Measurements from ENCODE around the gene RTN4.

RTN4 gene

DNA sequence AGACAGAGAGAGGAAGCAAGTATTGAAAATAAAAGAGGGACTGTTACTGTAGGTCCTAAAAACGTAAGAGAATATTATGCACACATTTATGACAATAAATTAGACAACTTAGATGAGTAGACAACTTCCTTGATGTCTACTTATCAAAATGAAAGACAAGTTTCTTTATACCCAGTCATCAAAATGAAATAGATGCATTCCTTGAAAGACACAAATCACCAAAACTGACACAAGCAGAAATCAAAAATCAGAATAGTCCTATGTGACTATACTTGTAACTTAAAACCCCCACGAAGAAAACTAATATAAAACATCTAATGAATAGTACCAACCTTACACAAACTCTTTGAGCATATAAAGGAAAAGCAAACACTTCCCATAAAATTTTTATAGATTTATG lies 14.5 kb downstream of the RTN4 start:
- no peak for DNase-seq

DNA sequence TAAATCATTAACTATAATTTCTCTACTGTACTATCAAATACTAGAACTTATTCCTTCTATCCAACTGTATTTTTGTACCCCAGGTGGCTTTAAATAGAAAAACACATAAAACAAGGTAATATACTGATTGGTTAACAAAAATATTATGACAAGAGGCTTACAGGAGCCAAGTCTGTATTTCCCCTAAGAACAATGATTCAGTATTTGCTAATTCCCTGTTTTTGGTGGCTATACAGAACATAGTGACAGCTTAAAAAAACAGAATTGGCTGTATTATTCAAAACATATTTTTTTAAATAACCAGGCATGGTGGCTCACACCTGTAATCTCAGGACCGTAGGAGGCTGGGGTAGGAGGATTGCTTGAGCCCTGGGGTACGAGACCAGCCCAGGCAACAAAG lies 16.3 kb downstream of the RTN4 start:
- no peak for DNase-seq

DNA sequence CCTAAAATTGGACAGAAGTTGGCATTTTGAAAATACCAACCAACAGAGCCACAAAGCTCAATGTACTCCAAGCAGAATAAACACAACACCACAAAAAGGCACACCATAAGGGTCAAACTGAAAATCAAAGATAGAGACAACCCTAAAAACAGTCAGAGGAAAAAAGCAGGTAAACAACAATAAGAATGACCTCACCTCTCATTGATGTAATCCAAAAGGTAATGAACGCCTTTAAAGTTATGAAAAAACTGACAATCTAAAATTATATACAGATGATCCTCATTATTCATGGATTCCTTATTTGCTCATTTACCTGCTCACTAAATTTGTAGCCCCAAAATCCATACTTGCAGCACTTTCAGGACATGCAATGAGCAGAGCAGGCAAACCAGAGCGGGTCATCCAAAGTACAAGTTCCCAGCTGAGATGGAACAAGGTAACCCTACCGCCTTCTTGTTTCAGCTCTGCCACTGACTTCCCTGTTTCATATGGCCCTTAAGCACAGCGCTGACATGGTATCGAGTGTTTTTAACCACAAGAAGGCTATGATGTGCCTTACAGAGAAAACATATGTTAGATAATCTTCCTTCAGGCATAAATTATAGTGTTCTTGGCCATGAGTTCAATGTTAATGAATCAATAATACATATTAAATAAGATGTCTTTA lies 17.0 kb downstream of the RTN4 start:
- DNase-seq = peak; percentile 15 to 29

DNA sequence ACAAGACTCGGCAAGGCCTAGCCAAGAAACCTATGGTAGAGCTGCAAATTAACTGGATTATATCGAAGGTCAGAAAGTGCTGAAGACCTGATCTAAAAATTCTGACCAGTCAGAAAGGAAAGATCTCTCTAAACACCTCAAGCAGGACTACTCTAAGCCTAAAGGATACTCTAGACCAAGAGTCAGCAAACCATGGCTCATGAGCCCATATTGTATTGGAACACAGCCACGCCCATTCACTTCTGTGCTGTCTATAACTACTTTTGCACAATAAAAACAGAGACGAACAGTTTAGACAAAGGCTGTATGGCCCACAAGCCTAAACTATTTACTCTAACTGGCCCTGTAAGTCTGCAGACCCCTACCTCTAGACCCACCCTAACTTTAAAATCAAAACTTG lies 18.7 kb downstream of the RTN4 start:
- no peak for DNase-seq

DNA sequence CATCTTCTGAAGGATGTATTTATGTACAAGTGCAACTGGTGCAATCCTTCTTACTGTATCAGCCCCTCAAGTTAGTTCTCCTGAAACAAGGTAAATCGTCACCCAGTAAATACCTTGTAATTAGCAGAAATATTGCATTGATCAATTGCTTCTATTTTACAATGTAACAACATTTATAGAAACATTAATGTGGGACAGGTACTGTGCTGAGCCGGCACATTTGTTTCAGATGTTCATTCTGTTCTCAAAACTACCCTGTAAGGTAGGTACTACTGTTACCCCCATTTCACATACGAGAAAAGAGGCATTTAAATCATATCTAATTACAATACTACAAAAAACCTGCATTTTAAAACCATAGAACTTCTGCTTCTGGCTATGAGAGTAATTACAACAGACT lies 19.5 kb downstream of the RTN4 start:
- no peak for DNase-seq

DNA sequence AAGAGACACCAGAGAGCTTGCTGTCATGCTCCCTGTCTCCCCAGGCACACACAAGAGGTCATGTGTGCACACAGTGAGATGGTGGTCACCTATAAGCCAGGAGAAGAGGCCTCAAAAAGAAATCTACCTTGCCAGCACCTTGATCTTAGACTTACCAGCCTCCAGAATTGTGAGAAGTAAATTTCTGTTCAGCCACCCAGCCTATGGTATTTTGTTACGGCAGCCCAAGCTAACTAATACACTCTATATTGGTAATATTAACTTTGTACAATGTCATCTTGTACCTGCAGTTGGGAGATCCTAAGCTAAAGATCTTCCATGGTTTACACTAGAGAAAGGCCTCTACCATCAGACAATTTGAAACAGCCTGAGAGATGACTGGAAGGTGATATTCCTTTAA lies 21.2 kb downstream of the RTN4 start:
- DNase-seq = no peak

DNA sequence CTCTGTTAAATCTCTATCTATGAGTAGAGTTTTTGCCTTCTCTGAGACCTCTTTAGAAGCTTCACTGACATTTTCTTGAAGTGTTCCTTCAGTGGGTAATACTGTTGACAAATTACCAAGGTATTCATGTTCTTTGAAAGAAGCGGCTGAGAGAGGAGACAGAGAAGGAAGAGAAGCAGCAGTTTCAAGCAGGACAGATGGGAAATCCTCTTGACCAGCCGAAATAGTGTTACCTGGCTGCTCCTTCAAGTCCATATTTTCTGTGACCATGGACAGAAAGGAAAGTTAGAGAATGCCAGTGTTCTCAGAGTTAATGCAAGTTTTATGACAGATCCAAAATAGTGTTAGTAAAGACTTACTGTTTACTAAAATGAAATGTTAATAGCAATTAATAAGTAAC lies 23.0 kb downstream of the RTN4 start:
- DNase-seq = no peak

DNA sequence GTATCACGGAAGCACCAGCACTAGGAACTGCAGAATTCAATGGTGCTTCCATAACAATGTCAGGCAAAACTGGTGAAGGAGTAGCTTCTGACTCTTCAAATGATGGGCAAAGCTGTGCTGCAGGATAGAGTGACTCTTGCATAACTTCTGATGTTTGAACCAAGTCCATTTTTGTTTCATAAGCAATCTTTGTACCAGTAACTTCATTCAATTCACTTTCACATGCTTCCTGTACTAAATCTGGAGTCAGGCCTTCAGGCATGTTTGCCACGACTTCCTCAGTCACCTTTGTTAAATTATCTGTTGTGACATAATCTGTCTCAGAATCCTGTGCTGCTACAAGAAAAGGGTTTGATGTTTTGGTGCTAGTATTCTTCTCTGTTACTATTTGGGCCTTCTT lies 24.0 kb downstream of the RTN4 start:
- DNase-seq = no peak

DNA sequence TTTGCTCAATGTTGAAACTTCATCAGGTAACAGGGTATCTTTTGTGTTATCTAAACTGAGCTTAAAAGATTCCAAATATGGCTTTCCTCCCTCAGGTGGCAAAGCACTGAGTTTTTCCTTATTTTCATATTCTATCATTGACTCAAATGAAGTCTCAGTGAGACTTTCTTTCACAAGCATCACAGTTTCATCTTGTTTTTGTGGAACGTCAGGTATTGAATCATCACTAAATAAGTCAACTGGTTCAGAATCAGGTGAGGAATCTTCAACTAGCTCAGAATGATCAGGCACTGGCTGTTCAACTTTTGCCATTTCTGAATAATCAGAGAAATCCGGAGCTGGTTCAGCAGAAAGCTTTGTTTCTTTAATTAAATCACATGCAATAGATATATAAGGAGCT lies 24.6 kb downstream of the RTN4 start:
- no peak for DNase-seq

DNA sequence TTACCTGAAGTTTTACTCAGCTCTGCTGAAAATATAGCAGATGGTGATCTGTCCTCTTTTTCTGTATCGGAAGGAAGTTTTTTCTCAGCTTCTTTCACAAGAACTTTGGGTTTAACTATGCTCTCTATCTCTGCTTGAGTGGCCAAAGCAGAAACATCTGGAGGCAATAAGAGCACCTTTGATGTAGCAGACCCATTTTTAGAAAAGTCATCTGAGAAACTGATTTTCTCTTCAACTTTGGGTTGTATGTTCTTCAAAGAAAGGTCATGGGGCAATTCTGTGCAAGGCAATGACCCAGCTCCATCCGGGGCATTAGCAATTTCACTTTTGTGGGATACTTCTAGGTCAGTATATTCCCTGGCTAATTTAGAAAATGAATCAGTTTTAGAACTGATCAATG lies 25.2 kb downstream of the RTN4 start:
- DNase-seq = no peak

DNA sequence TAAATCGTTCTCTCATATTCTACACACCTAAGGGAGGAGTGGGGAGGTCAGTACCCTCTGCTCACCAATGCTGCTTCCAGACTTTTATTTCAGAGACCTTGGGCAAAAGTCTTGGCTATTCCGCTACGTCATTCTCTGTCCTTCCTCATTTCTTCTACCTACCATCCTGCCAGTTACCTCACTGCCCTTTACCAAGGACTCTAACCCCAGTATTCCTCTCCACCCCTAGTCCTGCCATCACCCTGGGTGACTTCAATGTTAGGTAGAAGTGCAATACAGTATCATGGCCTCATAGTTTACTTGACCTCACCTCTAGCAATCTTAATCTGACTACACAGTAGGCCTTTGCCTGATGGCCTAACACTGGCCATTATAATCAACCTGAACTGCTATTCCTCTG lies 27.8 kb downstream of the RTN4 start:
- no peak for DNase-seq

DNA sequence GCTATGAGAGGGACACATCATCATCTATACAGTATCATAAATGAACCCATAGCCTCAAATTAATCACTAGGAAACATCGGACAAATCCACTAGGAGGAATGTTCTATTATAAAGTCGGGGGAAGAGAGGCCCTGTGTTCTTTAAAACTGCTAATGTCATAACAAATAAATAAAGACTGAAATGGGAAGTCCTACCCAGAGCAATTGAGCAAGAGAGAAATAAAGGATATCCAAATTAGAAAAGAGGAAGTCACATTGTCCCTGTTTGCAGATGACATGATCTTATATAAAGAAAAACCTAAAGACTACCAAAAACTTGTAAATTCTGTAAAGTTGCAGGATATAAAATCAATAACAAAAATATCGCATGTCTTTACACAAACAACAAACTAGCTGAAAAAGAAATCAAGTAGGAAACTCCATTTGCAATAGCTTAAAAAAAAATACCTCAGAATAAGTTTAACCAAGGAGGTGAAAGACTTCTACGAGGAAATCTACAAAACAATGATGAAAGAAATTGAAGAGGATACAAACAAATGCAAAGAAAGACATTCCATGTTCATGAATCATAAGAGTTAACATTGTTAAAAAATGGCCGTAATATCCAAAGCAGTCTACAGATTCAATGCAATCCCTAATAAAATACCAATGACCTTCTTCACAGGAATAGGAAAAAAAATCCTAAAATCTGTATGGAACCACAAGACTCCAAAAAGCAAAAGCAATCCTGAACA lies 30.6 kb downstream of the RTN4 start:
- DNase-seq = no peak

DNA sequence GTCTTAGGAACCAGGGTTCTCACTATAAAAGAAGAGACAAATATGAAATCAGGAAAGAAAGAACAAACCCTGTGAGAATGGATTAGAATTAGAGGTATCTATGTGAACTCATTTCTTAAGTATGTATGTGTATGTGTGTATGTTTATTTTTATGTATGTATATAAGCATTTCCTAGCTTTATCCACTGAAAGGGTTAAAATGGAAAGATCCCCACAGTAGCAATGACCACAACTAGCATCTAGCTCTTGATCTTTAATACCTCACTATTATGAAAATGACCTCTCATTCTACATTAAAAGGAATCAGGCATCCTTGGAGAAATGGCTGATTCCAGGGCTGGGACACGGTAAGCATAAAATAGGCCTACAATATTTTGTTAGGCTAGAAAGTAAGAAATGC lies 31.6 kb downstream of the RTN4 start:
- DNase-seq = no peak

DNA sequence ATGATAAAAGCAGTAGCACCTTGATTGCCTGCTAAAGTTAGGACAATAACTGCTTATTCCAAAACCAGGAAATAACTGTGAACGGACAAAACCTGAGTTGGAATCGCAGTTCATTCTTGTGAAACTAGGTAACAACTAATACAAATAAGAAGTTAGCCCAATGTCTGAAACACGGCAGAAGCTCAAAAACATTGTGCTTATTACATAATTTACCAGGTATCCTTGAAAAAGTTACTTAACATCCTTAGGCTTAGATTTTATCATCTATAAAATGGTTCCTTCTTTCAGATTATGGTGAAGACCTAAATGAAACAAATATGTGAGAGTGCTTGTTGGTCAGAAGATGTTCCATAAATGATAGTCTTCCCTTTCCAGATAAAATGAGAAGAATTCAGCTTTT lies 32.4 kb downstream of the RTN4 start:
- no peak for DNase-seq

DNA sequence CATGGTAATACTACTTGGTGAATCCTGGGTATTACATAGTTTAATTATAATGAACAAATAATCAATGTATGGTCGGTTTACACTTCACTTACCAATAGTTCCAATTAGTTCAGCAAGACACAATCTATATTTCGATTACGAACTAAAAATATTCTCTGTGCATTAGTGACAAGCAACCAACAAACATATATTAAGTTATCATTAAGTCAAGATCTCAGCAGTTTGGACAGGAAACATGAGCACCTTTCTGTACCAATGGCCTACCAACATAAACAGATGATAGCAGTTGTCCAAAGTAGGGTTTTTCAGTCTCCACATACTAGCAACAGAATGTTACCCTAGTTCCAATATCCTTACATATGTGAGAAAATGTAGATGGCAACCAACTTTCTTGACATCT lies 32.8 kb downstream of the RTN4 start:
- no peak for DNase-seq

DNA sequence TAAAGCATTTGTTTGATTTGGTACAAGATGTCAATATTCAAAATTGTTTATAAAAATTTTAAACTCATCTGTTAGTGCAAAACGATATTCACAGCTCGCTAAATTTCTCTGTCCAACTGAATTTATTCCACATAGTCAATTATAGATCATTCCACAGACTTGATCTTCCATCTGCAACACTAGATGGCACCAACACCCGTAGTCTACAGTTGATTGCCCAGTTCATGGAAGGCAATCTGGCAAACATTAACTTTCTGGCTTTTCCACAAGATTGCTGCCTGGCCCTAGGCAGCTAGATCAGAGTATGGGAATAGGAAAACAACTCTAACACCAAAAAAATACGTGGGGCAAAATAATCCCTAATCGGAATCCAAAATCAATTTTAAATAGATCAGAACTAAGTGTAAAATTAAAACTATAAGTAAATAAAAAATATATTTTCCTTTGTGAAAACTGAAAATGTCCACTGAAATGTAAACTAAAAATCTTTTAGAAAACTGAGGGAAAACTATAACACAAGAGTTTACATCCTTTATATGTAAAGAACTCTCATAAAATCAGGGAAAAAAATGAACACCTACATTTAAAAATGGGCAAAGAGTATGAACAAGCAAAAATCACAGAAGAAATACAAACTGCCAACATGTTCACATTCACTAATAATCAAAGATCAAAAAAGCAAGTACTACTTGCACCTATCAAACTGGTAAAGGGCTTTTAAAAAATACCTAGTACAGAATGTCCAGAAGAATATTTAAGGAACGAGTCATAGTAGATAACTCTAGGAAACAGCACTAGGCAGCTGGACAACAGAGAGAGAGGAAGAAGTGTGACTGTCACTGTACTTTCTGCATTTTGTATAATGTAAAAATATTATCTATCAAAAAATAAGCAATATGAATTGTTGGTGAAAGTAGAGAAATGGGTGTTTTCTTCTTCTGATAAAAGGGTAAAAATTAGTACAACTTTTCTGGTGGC lies 35.0 kb downstream of the RTN4 start:
- DNase-seq = peak; percentile 46 to 63

DNA sequence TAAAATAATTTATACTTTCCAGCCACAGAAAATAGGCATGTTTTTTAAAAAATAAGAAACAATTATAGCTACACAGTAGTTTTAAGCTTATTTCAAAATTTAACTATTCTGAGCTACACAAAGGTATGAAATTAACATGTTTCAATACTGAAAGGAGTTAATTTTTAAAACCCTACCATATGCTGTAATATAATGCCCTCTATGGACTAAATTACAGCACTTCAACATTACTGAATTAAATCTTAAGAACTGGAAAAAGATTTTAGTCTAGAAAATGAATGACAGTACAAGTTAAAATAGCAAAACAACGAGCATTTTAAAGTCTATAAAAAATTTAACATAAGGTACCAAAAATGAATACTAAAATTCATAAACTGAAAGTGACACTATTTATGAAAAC lies 36.3 kb downstream of the RTN4 start:
- no peak for DNase-seq

DNA sequence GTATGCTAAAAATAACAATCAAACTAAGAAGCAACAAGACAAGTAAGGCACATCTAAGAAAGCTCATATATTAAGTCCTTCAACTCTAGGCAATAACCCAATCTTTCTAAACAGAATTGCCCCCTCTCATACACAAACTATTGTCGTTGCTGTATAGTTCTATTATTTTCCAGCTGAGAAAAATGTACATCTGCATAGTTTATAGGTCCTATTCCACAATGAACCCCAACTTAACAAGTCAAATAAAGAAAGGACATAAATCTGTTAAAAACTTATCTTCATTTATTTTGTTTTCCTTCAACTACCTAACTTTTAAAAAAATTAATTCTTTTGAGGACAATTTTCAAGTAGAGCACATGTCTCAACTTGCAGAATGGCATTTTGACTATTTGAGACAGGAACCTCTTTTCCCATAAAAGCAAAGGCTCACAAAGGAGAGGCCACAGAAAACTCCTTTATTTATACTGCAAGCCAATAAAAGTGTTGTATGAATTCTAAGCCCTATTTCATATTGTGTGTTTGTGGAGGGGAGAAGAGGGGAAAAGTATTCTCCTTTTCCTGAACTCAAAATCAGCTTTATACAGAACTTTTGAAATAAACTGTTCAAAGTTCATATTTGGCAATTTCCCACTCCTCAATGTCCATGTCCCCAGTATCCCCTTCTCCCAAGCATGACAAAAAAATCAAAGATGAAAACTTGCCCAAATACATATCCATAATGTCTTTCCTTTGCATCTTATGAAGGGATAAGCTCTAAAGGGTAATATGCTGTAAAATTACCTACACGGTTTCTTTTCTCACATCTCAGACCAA lies 37.4 kb downstream of the RTN4 start:
- DNase-seq = no peak

DNA sequence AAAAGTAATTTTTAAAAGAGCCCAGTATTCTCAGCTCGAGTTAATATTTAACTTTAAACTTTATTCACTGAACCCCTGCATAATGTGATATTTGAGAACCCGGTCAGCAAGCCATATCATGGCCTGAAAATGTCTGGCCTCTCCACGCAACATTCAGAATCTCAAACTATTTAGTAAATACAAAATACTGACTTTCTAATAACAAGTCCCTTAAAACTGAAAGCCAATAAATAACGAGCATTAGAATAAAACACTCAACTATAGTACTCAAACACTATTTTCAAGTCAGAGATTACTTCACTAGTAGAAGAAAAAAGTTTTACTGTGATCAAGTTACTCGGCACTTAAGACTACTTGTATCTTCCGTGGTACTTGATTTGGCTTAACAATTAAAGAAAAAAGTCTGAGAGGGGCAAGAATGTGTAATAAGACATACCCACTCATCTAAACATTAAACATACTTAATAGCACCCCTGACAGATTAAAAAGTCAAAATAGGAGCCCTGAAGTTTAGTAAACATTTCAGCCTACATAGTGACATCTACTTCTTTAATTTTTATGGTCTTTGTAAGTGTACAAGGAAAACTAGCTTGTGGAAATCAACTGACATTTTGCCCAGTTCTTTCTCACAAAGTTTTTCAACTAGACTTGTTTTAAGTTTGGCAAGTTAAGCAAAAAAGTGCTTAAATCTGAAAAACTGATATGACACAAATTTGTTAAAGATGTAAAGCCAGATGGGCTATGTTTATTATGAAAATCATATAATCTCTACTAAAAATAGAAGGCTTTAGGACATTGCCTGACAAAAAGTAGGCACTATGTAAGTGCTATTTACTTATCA lies 38.2 kb downstream of the RTN4 start:
- DNase-seq = no peak

DNA sequence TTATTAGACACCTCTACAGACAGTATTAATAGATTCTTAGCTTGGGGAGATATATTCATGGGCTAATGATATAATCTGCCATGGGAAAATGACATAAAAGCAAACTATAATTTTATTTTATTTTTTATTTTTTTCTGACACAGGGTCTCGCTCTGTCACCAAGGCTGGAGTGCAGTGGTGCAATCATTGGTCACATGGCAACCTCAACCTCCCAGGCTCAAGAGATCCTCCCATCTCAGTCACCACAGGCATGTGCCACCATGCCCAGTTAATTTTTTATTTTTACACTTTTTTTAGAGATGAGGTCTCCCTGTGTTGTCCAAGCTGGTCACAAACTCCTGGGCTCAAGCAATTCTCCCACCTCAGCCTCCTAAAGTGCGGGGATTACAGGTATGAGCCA lies 39.3 kb downstream of the RTN4 start:
- peak in 1 of 2 donors; percentile 11 for DNase-seq

DNA sequence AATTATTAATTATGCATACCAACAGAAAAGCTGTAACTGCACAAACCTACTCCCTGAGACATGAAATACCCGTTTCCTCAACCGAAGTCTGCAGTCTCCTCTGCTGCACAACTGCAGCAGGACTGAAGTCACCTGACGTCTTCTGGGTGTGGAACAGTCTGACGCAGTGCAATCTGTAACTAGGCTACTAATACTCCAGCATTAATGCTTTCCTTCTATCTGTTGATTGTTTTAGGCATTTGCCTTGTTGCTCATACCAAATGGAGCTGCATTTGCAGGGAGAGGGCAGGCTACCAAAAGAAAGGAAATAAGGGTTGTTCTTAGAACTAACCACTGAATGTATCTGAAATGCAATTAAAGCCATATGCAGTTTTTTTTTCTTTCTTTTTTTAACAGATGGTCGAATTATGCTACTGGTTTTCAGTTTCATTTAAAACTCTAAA lies 40.1 kb downstream of the RTN4 start:
- DNase-seq = peak; percentile 59 to 65

Measured in CD4-positive, alpha-beta T cell treated with Interleukin-1 beta for 1 hour (primary cell).